Dermis blood vessel endothelial cell (primary cell): ENCODE results near the gene CDKN1C. TPM values are rescaled to one million over a fixed set of nuclear protein-coding genes. Genes with fewer than 3 reads are reported as not detected.

Source experiments
- DNase-seq: peaks from one replicate; pipeline ENCODE4 v3.0.0; 2010
- total RNA-seq: library from RNA; depleted of rRNA; stranded (reverse); fragments of >200 nt; gene quantifications from 2 replicates; pipeline ENCODE4 v1.2.3, GENCODE V29; 2014

CDKN1C gene
- total RNA-seq, 1 donor from 2014 or later: 53.8 TPM

DNA sequence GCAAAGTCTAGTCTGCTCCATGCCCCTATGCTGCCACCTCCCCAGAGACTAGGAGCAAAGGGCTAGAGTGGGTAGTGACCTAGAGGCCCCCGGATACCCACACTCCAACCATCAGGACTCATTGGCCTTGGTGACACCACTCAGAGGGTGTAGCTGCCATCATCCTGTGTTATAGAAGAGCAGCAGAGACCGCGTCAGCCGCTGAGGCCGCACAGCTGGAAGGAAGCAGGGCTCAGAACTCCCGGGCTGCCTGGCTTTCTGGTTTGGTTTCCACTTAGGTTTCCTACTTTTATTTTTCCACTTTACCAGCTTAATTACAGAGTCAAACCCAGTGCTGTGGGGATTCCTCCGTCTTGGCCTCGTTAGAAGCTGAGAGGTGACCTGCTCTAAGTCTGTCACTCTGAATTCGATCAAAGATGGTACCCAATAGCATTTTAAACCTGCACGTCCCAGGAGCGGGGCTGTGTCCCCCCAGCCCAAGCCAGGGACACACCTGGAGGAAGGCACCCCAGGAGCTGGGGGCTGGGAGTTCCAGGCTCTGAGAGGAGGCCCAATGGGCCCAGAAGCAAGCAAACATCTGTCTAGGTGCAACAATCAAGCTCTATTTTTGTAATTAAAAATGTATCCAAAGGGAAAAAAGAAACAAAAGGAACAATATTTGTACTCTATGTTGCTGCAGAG, 2.1 kb upstream of the CDKN1C start:
- no peak for DNase-seq

DNA sequence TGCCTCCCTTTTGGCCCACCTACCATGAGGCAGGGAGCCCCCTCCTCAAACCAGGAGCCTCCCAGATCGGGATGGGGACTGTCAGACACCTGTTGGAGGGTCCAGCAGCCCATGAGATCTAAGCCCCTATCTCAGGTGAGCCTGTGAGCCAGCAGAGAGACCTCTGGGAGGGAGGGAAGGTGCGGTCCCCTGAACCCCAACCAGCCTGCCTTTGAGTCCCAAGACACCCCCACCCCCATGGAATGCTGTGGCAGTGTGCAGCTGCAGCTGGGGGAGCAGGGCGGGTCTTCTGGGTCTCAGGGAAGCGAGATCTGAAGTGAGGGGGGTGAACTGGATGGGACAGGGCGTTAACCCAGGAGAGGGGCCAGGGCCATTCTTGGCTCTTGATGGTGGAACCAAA, 1.4 kb upstream of the CDKN1C start:
- DNase-seq: no peak

DNA sequence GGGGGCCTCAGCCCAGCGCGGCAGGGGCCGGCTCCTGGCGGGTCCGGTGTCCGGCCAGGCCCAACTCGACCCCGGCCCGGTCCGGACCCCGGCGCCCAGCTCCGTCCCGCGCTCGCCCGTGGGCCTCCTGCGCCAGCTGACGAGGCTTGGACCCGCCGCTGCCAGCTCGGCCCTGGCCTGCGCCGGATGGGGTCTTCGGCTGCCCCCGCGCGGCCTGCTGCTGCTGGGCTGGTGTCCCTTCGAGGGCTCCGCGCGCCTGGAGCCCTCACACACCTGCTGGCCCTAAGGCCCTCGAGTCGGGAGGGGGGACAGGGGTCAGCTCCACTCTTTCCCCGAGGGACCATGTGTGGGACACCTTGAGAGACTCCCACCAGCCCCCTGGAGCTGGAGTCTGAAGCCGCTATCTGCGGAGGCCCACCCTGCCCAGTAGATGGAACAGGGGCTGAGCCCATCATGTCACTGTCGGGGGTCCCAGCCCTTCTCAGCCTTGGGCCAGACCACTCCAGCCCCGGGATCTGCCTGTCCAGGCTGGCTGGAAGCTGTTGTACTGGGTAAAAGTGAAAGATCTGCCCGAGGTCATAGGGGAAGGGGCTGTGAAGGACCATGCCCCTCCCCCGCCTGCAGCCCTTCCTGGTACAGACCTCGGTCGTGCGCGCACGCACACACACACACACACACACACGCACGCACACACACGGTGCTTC, 768 bp upstream of the CDKN1C start:
- DNase-seq: peak; percentile 36

DNA sequence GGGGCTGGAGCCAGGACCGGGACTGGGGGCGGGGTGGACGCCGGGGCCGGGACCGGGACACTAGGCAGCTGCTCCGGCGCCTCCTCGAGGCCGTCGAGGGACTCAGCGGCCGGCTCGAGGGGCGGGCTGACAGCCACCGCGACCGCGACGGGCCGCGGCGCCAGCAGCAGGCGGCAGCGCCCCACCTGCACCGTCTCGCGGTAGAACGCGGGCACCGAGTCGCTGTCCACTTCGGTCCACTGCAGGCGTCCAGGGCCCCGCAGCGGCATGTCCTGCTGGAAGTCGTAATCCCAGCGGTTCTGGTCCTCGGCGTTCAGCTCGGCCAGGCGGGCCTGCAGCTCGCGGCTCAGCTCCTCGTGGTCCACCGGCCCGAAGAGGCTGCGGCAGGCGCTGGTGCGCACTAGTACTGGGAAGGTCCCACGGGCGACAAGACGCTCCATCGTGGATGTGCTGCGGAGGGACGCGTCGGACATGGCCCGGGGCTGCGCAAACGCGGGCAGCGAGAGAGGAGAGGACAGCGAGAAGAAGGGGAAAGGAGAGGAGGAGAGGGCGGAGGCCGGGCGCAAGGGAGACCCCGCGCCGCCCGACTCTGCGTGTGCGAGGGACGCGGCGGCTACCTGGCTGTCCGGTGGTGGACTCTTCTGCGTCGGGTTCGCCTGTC, 428 bp downstream of the CDKN1C start:
- peak; percentile 51 for DNase-seq

DNA sequence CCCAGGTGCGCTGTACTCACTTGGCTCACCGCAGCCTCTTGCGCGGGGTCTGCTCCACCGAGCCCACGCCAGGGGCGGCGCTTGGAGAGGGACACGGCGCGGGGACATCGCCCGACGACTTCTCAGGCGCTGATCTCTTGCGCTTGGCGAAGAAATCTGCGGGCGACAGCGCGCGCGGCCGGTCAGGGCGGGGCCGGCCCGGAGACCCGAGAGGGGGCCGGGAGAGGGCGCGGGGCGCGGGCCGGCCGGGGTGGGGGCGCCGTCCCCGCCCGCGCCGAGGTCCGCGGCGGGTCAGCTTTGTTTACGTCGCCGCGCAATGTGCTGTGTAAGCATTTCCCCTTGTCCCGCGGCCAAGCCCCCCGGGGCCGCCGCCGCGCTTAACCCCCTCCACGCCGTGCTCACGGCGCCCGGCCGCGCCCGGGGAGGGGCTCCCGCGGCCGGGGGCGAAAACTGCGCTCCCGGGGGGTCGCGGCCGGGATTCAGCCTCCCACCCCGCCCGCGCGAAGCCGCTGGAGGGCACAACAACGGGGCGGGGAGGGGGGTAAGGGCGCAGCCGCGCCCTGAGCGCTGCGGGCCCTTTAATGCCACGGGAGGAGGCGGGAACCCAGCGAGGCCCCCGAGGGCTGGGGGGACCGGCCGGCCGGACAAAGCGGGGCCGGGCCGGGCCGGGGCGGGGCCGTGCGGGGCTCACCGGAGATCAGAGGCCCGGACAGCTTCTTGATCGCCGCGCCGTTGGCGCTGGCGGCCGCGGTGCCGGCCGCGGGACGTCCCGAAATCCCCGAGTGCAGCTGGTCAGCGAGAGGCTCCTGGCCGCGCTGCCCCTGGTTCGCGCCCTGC, 1.4 kb downstream of the CDKN1C start:
- no peak for DNase-seq

DNA sequence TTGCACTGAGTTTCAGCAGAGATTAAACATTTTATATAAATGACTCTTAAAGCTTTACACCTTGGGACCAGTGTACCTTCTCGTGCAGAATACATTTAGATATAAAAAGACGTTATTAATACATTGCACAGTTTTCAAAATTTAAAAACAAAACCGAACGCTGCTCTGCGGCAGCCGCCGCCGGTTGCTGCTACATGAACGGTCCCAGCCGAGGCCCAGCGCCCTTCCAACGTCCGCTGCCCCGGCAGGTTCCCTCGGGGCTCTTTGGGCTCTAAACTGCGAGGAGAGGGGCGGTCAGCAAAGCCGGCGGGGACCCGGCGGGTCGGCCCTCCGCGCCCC, 2.0 kb downstream of the CDKN1C start:
- no peak for DNase-seq

DNA sequence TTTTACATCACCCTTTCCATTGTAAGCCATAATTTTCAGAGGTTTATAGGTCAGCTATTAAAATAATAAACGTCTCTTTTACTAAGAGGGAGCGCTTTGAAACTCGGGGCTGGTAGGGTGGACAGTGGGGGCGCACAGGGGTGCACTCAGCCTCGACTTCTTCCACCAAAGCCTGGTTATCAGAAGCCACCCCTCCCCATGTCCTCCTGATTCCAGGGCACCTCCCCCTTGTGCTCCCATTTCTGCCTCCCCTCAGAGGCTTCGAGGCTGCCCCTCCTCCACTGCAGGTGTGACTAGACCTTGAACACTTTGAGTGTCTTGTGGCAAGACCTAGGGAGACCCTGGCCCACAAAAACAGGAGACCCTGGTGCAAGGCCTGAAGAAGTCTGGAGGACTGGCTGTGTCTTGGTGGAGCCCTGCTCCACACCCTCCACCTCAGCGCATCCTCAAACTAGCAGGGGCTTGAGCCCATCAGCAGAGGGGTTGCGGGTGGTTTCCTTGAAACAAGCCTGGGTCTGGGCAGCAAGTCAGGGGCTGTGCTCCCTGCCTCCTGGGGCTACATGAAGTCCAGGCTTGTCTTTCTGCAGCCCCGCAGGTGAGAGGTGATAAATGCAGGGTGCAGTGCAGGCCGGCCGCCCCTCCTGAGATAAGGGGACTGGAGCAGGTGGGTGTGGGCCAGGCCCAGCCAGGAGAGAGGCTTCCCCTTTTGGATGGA, 3.0 kb downstream of the CDKN1C start:
- no peak for DNase-seq

DNA sequence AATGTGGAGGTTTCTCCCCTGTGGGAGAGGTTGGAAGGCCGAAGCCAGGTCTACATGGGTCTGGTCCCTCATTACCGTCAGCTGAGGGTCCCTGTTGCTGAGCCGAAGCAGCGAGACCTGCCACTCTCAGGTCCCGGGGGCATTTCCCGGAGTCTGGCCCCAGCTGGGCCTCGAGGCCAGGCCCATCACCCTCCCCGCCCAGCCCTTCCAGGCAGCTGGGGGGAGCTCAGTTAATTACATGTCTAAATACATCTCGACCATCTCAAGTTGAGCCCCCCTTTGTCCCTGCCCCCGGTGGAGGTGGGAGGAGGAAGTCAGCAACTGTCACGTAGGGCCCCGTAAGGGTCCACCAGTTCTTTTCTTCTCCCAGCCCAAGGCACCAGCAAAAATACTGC, 3.6 kb downstream of the CDKN1C start:
- no peak for DNase-seq

DNA sequence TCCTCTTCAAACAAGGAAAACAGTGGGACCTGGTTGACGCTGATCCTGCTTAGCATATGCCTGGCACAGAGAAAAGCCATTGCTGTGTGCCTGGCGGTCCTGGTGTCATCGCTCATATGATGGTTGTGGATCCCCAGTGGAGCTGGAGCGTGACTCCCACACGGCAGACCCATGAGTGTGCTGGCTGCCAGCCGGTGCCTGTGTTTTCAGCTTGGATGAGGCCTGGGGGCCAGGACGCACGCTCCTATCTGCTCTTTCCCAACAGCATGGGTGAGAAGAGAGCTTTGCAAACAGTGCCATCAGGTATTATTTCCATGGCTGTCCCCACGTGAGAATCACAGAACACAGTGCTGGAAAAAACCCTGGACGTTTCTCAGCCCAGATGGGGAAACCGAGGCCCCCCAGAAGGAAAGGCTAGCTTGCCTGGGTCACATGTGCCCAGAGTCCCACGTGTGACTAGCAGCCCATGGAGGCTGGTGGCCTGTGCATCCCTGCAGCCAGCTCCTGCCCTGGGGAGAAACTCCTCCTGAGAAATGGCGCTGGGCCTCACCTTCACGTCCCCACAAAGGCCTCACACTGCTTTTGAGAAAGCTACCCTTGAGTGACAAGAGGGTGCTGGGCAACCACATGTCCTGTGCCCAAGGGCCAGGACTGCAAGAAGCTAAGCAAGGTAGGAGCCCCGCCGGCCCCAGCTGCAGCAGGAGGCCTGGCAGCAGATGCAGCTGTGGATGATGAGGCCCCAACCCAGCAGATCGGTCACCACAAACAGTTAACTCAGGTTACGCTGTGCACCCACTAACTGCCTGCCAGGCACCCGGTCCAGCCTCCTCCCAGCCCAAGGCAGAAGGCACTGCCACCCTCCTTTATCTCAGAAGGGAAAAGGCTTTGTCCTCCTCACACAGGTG, 4.2 kb downstream of the CDKN1C start:
- no peak for DNase-seq

DNA sequence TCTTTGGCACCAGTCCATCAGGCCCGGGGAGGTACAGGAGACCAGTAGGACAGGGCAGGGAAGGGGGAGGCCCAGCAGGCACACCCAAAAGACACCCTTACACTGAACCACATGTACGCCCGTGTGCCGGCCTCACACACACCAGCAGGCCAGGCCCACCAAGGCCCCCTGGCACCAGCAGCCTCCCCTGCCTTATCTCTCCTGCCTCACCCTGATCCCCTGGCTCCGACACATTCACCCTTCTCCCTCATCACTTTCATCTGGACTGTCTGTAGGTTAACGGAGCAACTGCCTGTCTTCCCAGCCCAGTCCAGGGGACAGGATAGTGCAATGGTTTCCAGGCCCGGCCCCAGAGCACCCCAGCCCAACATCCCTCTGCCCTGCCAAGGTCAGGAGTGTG, 4.9 kb downstream of the CDKN1C start:
- no peak for DNase-seq

DNA sequence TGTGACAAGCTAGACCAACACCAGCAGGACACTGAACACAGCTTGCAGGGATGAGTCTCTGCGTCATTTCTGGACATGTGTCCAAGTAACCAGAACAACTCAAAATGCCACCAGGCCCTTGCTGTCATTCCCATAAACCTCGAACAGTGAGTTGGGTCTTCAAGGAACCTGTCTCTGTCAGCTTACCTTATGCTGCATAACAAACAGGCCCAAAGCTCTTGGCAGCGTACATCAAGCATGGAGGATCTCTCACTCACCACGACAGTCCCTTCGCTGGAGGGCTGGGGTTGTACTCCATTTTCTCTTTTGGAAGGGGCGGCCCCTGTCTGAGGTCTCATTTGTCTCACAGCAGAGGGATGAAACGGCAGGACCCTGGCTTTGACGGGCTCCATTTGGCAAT, 6.8 kb downstream of the CDKN1C start:
- no peak for DNase-seq

DNA sequence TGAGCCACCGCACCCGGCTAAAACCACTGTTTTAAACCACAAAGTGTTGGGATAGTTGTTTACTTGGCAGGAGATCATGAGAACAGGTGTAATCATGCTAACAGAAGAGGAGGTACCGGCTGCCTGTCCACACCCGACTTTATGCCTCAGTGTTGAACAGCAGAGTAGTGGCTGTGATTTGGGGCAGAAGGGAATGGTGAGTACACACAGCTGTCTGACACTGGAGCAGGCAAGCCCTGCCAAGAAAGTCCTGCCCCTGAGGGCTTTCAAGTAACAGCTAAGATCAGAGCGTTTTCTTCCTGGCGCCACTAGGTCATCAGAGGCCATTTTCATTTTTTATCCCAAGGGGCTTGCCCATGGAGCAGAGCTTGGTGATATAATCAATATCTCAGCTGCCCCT, 8.1 kb downstream of the CDKN1C start:
- DNase-seq: no peak

DNA sequence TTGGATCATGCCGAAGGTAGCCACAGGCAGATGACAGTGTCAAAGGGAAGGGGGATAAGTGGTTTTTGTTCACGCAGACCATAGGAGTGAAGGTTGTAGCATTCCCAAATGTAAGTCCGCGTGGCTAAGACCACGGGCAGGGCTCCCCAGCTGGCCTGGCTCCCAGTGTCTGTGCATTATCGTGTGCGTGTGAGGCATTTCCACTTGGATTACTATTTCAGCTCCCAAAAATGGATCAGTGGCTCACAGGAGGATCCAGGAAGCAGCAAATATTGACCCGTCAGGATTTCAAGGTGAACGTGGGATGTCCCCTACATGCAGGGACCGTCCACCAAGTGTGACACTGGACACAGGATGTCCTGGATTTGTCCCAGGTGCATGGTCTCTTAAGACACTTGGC, 10.6 kb downstream of the CDKN1C start:
- no peak for DNase-seq

DNA sequence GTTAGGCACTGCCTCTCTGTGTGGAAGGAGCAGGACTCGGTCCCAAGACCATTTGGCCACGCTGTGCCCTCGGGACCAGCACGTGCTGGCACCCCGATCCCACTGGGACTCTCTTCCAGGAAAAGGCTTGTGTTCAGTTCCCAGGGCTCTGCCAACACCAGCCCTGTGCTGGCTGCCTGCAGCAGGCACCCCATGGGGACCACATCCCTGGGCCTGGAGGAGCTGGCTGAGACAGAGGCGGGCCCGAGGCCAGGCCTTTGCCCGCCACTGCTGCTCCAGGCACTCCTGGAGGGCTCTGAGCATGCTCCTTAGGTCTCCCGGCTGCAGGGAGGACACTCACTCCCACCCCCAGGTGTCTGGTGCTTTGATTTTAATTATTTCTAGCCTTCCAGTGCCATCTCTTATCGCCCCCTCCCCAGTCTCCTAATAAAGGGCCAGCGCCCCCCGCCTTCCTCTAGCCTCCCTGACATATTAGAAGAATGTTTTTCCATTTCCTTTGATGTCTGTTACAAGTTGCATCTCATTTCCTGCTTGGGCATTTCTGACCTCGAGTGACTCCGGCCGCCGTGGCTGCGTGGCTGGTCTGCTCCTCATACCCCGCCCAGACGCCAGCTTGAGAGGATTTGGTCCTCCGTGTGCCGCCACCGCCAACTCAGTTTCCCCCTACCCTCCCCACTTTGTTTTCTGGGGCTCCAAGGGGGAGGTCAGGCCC, 14.4 kb downstream of the CDKN1C start:
- no peak for DNase-seq

DNA sequence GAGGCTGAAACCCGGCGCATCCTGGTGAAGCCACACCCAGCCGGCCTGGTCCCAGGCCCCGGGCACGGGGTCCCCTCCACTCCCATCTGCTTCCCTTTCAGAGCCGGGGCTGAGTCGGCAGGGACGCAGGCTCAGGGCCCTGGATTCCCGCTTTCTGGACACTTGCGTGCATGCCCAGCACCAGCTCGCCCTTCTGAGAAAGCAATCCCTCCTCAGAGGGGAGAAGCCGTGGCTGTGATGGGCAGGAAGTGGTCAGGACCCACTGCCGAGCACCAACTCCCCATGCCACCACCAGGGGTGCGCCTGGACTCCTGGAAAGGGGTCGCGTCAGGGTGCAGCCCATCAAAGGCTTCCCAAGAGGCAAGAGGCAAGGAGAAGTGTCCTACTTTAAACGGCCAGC, 15.1 kb downstream of the CDKN1C start:
- no peak for DNase-seq

DNA sequence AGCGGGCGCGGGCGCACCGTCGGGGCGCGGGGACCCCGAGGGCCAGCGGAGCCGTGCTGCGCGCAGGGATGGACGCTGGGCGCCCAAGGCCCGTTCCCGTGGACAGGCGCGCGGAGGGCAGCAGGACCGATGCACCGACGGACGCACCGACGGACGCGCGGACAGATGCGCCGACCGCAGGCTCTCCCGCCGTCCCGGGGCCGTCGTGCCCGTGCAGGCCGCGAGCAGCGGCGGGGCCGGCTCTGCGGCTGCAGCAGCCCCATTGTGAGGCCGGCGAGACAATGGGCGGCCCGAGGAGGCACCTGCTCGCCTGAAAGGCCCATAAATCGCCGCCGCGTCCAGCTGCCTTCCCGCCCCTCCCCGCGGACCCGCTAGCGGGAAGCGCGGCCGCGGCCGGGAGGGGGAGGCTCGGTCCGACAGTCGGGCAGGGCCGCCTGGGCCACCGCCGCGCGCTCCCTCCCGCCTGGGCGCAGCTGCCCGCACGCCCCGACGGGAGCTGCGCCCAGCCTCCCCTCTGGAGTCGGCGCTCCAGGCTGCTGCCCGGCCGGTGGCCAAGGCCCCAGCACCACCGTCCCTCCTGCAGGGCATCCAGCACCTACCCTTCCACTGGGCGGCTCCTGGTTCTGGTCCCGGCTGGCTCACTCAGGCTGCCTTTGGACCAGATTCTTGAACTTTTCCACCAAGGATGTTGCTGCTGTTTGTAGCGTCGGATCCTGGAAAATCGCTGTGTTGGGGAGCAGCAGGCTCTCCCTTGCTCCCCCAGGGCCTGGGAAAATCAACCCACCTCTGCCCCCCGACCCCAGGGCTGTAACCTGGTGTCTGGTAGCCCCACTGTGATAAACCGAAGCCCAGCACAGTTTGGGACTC, 15.8 kb downstream of the CDKN1C start:
- DNase-seq: no peak

DNA sequence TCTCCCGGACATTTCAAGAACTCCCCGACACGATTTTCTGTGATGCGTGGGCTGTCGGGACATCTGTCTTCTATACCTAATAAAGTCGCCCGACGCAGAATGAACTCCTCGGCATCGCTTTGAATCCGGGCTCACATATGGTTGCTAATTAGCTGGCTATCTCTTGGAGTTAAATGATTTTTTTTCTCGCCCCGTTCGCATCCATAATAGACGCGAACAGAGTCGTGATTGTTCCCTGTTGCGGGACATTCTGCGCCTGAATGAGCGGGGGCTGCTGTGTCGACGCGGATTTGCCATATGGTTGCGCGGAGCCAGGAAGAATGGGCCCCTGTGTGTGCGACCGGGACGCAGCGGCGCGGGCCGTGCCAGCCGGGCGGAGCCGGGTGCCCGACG, 16.4 kb downstream of the CDKN1C start:
- no peak for DNase-seq

DNA sequence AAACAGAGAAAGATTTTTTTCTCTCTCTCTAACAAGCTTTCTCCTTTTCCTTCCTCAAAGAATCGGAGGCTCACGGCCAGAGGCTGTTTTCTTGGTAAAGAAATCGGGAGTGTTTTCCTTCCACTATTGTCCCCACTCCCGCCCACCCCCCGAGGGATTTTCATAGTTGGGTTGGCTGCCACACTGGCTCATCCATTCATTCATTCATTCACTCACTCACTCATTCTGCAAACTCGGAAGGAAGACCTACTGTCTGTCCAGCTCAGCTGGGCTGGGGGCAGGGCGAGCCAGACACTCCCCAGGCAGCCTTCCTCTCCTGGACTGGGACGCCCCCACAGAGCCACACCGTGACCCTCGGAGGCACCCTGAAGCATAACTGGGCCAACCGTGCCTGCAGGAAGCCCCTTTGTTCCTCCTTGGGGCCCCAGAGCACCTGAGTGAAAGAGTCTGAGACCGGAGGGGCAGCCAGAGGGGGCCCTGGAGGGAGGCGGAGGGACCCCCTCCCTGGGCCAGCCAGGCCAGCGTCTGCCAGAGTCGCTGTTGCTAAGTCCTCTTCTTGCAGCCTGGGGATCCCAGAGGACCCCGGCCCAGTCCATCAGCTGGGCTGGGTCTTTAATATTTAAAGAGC, 17.0 kb downstream of the CDKN1C start:
- no peak for DNase-seq
